K562 (cell line): Measurements from ENCODE around the gene DBNDD2.

Experiments
- CTCF ChIP-seq, 3 experiments: IDR thresholded peaks in 2 of 3; conservative IDR thresholded peaks in 1 of 3; 2 replicates each; pipeline ENCODE4 v1.5.1; 2011 to 2012; ENCODE audit warnings: low read length in 3 of 3, mild to moderate bottlenecking in 3 of 3, control low read depth in 2 of 3, improper control_type of control experiment in 1 of 3, inconsistent platforms in 1 of 3, low read depth in 1 of 3, mixed read lengths in 1 of 3, moderate library complexity in 1 of 3; ENCODE audit not compliant: insufficient read depth in 2 of 3
- ERF ChIP-seq: fragments of 450-650 bp; formaldehyde crosslinking; IDR thresholded peaks from 2 replicates; pipeline ENCODE4 v1.4.0; 2020; ENCODE audit warnings: mild to moderate bottlenecking, mixed read lengths
- EZH2 ChIP-seq: IDR thresholded peaks from 2 replicates; pipeline ENCODE4 v1.6.1; 2012; ENCODE audit warnings: low read depth, mild to moderate bottlenecking, inconsistent platforms, low read length, borderline replicate concordance
- FOXM1 ChIP-seq, 2 experiments: fragments of 450-650 bp in 1 of 2; sonication (generic) in 1 of 2; formaldehyde crosslinking in 1 of 2; IDR thresholded peaks; 2 replicates each; pipeline versions ENCODE4 v1.6.1 to v1.9.0; 2017 to 2022; ENCODE audit warnings: low read depth in 2 of 2, mild to moderate bottlenecking in 2 of 2, missing genetic modification reagents in 1 of 2, moderate library complexity in 1 of 2
- JUN ChIP-seq, 2 experiments: sonication (generic) in 1 of 2; formaldehyde crosslinking in 1 of 2; IDR thresholded peaks; 2 replicates each; pipeline versions ENCODE4 v1.6.1 to v1.8.0; 2012 to 2022; ENCODE audit warnings: borderline replicate concordance in 2 of 2, mild to moderate bottlenecking in 2 of 2, improper control_type of control experiment in 1 of 2, low read depth in 1 of 2, low read length in 1 of 2, missing genetic modification reagents in 1 of 2
- POLR2AphosphoS2 ChIP-seq: IDR thresholded peaks from 2 replicates; pipeline ENCODE4 v1.6.1; 2012; ENCODE audit warnings: low read length, improper control_type of control experiment
- RCOR1 ChIP-seq, 2 experiments: IDR thresholded peaks; 2 replicates each; pipeline ENCODE4 v1.6.1; 2012; ENCODE audit warnings: low read depth in 2 of 2, low read length in 2 of 2, borderline replicate concordance in 1 of 2, improper control_type of control experiment in 1 of 2
- ZBTB17 ChIP-seq: fragments of 450-650 bp; formaldehyde crosslinking; IDR thresholded peaks from 2 replicates; pipeline ENCODE4 v1.4.0; 2020; ENCODE audit warnings: mild to moderate bottlenecking
- ZNF274 ChIP-seq: IDR thresholded peaks from 2 replicates; pipeline ENCODE4 v1.6.1; 2011; ENCODE audit warnings: low read depth, mild to moderate bottlenecking, low read length, moderate library complexity, borderline replicate concordance

GRCh38 chr20:45363611-45364492 lies 44.2 kb upstream of the DBNDD2 start:
- TF ChIP-seq JUN (IDR thresholded peaks at IDR 0.05; ENCODE audit: borderline replicate concordance, low read depth, low read length) (no peak), JUN (CRISPR knock-in tag; IDR thresholded peaks at IDR 0.05; ENCODE audit: borderline replicate concordance) (no peak), ERF (CRISPR knock-in tag) (no peak), ZBTB17 (CRISPR knock-in tag) (no peak), CTCF (IDR thresholded peaks at IDR 0.05 in 2 of 3, conservative IDR thresholded peaks at IDR 0.05 in 1 of 3; ENCODE audit: insufficient read depth in 2 of 3, low read depth in 1 of 3, low read length in 3 of 3) (no peak), ZNF274 (no peak), FOXM1 (IDR thresholded peaks at IDR 0.05; ENCODE audit: low read depth) (no peak), FOXM1 (CRISPR knock-in tag; IDR thresholded peaks at IDR 0.05; ENCODE audit: low read depth) (no peak), EZH2 (no peak), POLR2AphosphoS2 (no peak), RCOR1 (IDR thresholded peaks at IDR 0.05; ENCODE audit: borderline replicate concordance in 1 of 2, low read depth in 2 of 2, low read length in 2 of 2) (no peak)
